Lower leg skin (tissue), 3 donors: ENCODE data around the gene ZNF326.

Source experiments
- CTCF ChIP-seq, 3 donors: fragments of 450-650 bp; IDR thresholded peaks; one replicate each; pipeline ENCODE4 v1.5.1; 2016; ENCODE audit warnings: antibody characterized with exemption in 3 of 3, mild to moderate bottlenecking in 3 of 3, moderate library complexity in 2 of 3
- POLR2A ChIP-seq, 2 donors: fragments of 450-650 bp; IDR thresholded peaks; one replicate each; pipeline ENCODE4 v1.6.1; 2016 to 2017; ENCODE audit warnings: antibody characterized with exemption in 2 of 2, mild to moderate bottlenecking in 1 of 2, moderate library complexity in 1 of 2

GRCh38 chr1:89949991-89950624 is 44.8 kb upstream of the ZNF326 start:
- TF ChIP-seq CTCF (IDR thresholded peaks at IDR 0.05) (no peak), POLR2A (IDR thresholded peaks at IDR 0.05) (no peak)
